ENCODE measurements around the gene ZRSR2.

- TF ChIP-seq POLR2A (IDR thresholded peaks at IDR 0.05) (no peak), CTCF (IDR thresholded peaks at IDR 0.05) (no peak), POLR2AphosphoS5 (IDR thresholded peaks at IDR 0.05) (no peak), EP300 (IDR thresholded peaks at IDR 0.05; ENCODE audit: low read depth) (no peak)
Measured at GRCh38 chrX:15829217-15829616, 38.9 kb downstream of the ZRSR2 start.
